PFSK-1 (cell line): ENCODE data around the gene RPS18.

Experiments used
- FOXP2 ChIP-seq: optimal IDR thresholded peaks from 2 replicates; pipeline ENCODE3; 2011; ENCODE audit warnings: borderline replicate concordance, control low read depth, inconsistent platforms; ENCODE audit not compliant: insufficient read depth; ENCODE audit errors: extremely low read length, extremely low read depth
- POLR2AphosphoS5 ChIP-seq: IDR thresholded peaks from 2 replicates; pipeline ENCODE4 v1.6.1; 2012; ENCODE audit warnings: low read depth, mild to moderate bottlenecking, control low read depth, low read length, moderate library complexity
- SIN3A ChIP-seq: IDR thresholded peaks from 2 replicates; pipeline ENCODE4 v1.6.1; 2012; ENCODE audit warnings: mild to moderate bottlenecking, low read length, moderate library complexity, borderline replicate concordance; ENCODE audit not compliant: insufficient read depth
- TAF1 ChIP-seq: IDR thresholded peaks from 2 replicates; pipeline ENCODE4 v1.6.1; 2012; ENCODE audit warnings: low read length, control low read depth, borderline replicate concordance; ENCODE audit not compliant: insufficient read depth
- TF ChIP-seq, protein P1 (sequence below), 2 experiments: IDR thresholded peaks; 2 replicates each; pipeline versions ENCODE4 v1.6.1 to v1.8.0; 2011 to 2012; ENCODE audit warnings: low read depth in 2 of 2, low read length in 2 of 2, control low read depth in 1 of 2, inconsistent platforms in 1 of 2, mild to moderate bottlenecking in 1 of 2, moderate library complexity in 1 of 2; ENCODE audit not compliant: insufficient read depth in 1 of 2

Gene RPS18

GRCh38 chr6:33315793-33316602 is 44.1 kb downstream of the RPS18 start:
- TF ChIP-seq, protein P1, sequence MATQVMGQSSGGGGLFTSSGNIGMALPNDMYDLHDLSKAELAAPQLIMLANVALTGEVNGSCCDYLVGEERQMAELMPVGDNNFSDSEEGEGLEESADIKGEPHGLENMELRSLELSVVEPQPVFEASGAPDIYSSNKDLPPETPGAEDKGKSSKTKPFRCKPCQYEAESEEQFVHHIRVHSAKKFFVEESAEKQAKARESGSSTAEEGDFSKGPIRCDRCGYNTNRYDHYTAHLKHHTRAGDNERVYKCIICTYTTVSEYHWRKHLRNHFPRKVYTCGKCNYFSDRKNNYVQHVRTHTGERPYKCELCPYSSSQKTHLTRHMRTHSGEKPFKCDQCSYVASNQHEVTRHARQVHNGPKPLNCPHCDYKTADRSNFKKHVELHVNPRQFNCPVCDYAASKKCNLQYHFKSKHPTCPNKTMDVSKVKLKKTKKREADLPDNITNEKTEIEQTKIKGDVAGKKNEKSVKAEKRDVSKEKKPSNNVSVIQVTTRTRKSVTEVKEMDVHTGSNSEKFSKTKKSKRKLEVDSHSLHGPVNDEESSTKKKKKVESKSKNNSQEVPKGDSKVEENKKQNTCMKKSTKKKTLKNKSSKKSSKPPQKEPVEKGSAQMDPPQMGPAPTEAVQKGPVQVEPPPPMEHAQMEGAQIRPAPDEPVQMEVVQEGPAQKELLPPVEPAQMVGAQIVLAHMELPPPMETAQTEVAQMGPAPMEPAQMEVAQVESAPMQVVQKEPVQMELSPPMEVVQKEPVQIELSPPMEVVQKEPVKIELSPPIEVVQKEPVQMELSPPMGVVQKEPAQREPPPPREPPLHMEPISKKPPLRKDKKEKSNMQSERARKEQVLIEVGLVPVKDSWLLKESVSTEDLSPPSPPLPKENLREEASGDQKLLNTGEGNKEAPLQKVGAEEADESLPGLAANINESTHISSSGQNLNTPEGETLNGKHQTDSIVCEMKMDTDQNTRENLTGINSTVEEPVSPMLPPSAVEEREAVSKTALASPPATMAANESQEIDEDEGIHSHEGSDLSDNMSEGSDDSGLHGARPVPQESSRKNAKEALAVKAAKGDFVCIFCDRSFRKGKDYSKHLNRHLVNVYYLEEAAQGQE (IDR thresholded peaks at IDR 0.05; ENCODE audit: insufficient read depth in 1 of 2, low read depth in 2 of 2, low read length in 2 of 2): peak; percentile 20 to 64; a peak in 2 of 4 replicates
- TF ChIP-seq TAF1: no peak

GRCh38 chr6:33316603-33317418 is 44.9 kb downstream of the RPS18 start:
- TF ChIP-seq TAF1 (no peak), SIN3A (no peak), POLR2AphosphoS5 (no peak), FOXP2 (no peak)
- TF ChIP-seq, protein P1 (IDR thresholded peaks at IDR 0.05; ENCODE audit: insufficient read depth in 1 of 2, low read depth in 2 of 2, low read length in 2 of 2): no peak

DNA sequence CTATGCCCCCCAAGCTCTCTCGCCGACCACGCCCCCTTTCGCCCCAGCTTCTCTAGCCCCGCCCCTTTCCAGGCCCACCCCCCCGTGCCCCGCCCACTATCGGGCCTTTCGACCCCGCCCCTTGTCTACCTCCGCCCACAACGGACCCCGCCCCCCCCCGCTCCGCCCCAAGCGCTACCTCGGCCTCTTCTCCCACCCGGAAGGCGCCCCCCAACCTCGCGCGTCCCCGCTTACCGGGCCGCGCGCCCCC is 45.5 kb downstream of the RPS18 start:
- TF ChIP-seq TAF1 (no peak), FOXP2 (no peak), POLR2AphosphoS5 (no peak), SIN3A (no peak)
- TF ChIP-seq, protein P1 (IDR thresholded peaks at IDR 0.05; ENCODE audit: insufficient read depth in 1 of 2, low read depth in 2 of 2, low read length in 2 of 2): no peak

- TF ChIP-seq FOXP2 (no peak), SIN3A (no peak; the same call in 1 of the 2 replicates), POLR2AphosphoS5 (peak; percentile 25; the same call in 1 of the 2 replicates), TAF1 (peak; percentile 26; the same call in 1 of the 2 replicates)
- TF ChIP-seq, protein P1 (IDR thresholded peaks at IDR 0.05; ENCODE audit: insufficient read depth in 1 of 2, low read depth in 2 of 2, low read length in 2 of 2): no peak
Observed at GRCh38 chr6:33317669-33318425, 46.0 kb downstream of the RPS18 start, which contains the start of gene ZBTB22. TSS of gene ZBTB22 (minus strand) at chr6:33317744. CDS start at chr6:33316916, 828 bp downstream.
